HG03060 (cell line): ENCODE measurements around the gene MSANTD7.

ENCODE experiments used
- ATAC-seq: cut with Tn5 transposase; IDR thresholded peaks from one replicate; pipeline ENCODE4 v1.9.1; 2021; ENCODE audit warnings: low read depth, moderate number of reproducible peaks; ENCODE audit not compliant: unreplicated experiment

The MSANTD7 gene

GRCh38 chr10:14879928-14880193 is 41.8 kb downstream of the MSANTD7 start:
- no peak for ATAC-seq

GRCh38 chr10:14880229-14880628 is 42.1 kb downstream of the MSANTD7 start:
- ATAC-seq = no peak

- ATAC-seq = no peak
Observed at GRCh38 chr10:14884082-14884481, 46.0 kb downstream of the MSANTD7 start.
